GM20431 (cell line): ENCODE data around the gene SRPX2.

ENCODE experiments used
- in situ Hi-C: fragments of 300-500 bp; cut with MseI, MboI; formaldehyde crosslinking; loops from one replicate; pipeline ENCODE4 v1.15.0; 2020; ENCODE audit warnings: low sequenced_read_pairs; ENCODE audit not compliant: unreplicated experiment

SRPX2 gene

GRCh38 chrX:100648458-100649417, 4.7 kb downstream of the SRPX2 start:
- in situ Hi-C loops = no loop called here

- in situ Hi-C loops = no loop called here
These were observed 5.8 kb downstream of the SRPX2 start for GRCh38 chrX:100649550-100650356.

DNA sequence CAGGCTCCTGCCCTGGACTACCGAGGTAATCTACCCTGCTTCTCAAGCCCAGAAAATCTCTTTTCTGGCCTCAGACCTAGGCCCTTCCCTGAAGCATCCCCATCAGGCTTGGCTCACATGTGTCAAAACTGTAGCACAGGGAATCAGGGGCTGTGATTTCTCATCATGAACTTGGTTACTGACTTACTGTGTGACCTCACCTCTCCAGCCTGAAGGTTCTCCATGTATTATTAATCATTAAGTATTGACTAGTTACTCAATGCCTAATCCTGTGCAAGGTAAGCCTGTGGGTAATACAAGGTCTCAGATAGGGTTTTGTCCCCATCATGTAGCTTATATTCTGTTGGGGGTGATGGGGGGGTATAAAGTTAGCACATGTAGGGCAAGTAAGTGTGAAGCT, 6.8 kb downstream of the SRPX2 start:
- in situ Hi-C loops = no loop called here

- in situ Hi-C loops = no loop called here
These were observed 8.3 kb downstream of the SRPX2 start for GRCh38 chrX:100652266-100652665.

DNA sequence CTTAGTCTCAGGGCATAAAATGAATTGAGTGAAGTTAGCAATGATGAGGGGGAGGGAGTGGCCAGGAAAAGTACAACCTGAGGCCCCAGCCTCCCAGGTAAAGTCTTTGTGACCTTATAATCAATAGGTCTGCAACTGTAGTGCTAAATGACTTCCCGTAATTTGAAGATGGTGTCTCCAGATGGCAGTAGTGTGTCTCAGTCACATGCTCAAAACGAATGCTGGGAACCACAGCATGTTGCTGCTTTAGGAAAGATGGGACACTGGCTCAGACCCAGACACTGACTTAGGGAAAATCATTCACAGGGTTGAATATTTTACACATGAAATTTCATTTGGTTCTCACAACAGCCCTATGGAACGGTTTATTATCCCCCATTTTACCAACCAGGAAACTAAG, 10.3 kb downstream of the SRPX2 start:
- in situ Hi-C loops = no loop called here

- in situ Hi-C loops = no loop called here
These were observed 15.0 kb downstream of the SRPX2 start for GRCh38 chrX:100658941-100659381.

DNA sequence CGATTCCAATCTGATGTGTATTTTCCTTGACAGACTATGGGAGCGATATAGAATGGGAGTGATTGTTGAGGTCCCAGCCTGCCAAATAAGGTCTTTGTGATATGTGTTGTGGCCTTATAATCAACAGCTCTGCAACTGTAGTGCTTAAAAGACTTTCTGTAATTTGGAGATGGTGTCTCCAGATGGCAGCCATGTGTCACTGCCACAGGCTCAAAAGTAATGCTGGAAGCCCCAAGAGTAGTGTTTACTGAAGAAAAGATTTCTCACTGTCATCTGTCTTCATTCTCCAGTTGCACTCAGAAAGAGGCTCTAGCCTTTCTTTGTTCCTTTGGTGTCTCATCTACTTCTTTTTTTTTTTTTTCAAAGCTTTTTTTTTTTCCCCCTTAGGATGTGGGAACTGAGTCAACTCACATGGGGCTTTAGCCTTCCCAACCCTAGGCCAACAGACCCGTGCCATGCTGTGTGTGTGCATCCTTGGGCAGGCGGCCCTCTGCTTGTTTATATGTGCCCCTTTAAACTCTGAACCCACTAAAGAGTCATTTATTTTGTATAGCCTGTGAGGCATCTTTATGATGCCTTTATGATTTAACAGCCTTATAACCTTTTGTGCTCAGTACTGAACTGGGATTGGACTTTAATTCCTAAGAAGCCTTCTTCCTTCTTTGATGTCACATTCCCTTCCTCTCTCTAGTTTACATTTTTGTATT, 15.6 kb downstream of the SRPX2 start:
- in situ Hi-C loops = no loop called here

DNA sequence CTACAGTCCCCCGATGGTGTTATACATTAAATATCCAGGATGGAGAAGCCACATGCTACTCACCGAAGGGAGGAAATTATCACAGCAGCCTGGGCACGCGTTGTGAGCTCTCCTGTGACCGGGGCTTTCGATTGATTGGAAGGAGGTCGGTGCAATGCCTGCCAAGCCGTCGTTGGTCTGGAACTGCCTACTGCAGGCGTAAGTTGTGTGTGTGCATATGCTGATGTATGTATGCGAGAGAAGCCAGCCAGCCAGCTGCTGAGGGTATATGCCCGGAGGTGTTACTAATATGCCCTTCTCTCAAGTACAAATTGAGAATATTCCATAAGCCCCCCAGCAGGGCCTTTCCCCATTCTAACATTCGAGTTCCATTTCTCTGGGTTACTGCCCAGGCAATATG, 18.2 kb downstream of the SRPX2 start:
- in situ Hi-C loops = no loop called here

- in situ Hi-C loops = no loop called here
These were observed 18.8 kb downstream of the SRPX2 start for GRCh38 chrX:100662796-100663195.

DNA sequence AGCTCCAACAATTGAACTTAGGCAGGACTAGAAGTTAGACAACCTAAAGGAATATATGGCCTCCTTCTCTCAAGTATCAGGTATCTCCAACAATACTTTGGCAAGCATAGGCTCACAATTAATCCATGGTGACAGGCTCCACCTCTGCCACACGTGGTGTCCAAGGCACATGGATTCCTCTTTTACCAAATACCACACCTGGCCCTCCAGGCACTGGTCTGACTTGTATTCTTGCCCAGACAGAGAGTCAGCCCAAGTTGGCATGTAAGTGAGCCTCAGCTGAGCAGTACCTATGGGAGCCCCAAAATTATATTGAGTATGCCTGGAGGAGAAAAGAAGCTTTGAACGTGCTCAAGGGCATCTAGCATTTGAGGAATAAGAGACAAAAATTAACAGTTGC, 19.6 kb downstream of the SRPX2 start:
- in situ Hi-C loops = no loop called here

DNA sequence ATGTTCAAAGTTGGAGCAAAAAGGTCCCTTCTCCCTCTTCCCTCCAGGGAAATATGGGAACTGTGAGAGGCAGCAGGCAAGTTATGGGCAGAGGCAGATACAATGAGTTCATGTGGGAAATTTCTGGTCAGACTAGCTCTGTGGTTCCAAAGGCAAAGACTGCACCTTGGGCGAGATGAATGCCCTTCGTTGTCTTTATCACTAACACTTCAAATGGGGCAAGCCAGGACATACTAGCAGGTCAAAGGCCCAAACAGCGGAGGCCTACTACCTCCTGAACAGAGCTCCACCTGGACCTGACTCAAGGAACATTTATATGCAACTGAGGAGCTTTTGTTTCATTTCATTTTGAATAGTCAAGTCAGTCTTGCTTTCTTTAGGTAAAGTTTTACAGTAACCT, 29.0 kb downstream of the SRPX2 start:
- in situ Hi-C loops = no loop called here

GRCh38 chrX:100673397-100673953, 29.5 kb downstream of the SRPX2 start:
- in situ Hi-C loops = no loop called here

- in situ Hi-C loops = no loop called here
These were observed 30.7 kb downstream of the SRPX2 start for GRCh38 chrX:100674705-100675104.

- in situ Hi-C loops = no loop called here
These were observed 33.7 kb downstream of the SRPX2 start for GRCh38 chrX:100677611-100678181.

- in situ Hi-C loops = no loop called here
These were observed 36.8 kb downstream of the SRPX2 start for GRCh38 chrX:100680756-100681155.

GRCh38 chrX:100681599-100681998, 37.6 kb downstream of the SRPX2 start:
- in situ Hi-C loops = no loop called here

DNA sequence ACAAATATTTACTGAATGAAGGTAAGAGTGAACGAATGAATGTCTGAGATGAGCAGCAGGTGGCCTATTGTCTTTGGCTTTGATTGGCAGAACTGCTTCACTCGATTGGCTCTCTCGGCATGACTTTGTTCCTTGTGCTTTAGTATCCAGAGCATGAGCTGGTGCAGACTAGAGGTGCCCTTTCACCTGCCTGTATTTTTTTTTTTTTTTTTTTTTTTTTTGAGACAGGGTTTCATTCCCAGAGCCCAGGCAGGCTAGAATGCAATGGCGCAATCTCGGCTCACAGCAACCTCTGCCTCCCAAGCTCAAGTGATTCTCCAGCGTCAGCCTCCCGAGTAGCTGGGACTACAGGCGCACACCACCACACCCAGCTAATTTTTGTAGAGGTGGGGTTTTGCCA, 38.9 kb downstream of the SRPX2 start:
- in situ Hi-C loops = no loop called here

DNA sequence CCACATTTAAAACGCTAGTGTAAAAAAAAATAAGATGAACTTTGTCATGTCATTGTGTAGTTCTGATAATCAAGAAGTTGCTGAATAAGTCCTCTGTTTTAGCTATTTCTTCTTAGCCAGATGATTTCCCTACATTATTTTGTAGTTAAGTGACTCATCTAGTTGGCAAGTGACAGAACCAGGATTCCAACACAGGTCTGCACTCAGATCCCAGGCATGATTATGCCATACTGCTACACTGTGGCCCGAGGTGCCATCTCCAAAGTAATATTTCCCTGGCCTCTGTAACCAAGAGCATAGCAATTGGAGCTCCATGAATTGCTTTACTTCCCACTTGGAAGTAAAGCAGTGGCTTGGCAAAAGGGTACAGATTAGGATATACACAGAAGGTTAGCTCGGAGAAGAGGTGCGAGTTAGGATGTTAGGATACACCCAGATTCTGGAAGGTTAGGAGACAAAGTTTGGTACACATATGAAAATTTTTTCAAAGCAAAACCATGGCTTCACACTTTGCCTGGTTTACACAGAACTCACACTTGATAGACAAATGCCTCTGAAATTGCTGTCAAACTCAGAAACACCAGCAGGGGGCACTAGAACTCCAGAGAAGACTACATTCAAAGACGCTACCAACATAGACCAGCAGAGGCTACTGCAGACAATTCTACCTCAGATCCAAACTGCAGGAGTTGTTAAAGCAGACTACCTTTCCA, 41.4 kb downstream of the SRPX2 start:
- in situ Hi-C loops = no loop called here

DNA sequence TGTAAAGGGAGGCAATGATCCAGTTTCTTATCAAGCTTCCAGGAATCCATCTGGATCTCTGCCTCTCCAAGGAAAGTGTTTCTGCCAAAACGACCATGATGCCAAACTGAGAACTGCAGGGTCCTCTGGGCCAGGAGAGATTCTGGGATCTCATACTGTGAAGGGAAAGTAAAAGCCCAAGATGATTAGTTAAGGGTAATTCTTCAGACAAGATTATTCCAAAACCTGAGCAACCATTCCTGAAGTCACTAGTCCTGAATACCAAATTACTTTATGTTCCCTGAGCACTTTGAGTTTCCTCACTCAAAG, 42.0 kb downstream of the SRPX2 start:
- in situ Hi-C loops = no loop called here
